Measurements from ENCODE around the gene CLIC3.

CLIC3 gene

GRCh38 chr9:136964171-136964689 is 32.1 kb downstream of the CLIC3 start:
- no peak for DNase-seq (ENCODE audit: low read depth, low spot score)

GRCh38 chr9:136963751-136964150 is 32.6 kb downstream of the CLIC3 start:
- no peak for DNase-seq (ENCODE audit: low read depth, low spot score)

- no peak for DNase-seq (ENCODE audit: low read depth, low spot score)
Measured at GRCh38 chr9:136963341-136963740, 33.0 kb downstream of the CLIC3 start.

- no peak for DNase-seq (ENCODE audit: low read depth, low spot score)
Measured at GRCh38 chr9:136962701-136963248, 33.6 kb downstream of the CLIC3 start.

GRCh38 chr9:136962163-136962562 is 34.2 kb downstream of the CLIC3 start:
- no peak for DNase-seq (ENCODE audit: low read depth, low spot score)

- no peak for DNase-seq (ENCODE audit: low read depth, low spot score)
Measured at GRCh38 chr9:136961279-136962065, 34.9 kb downstream of the CLIC3 start.

GRCh38 chr9:136960938-136961275 is 35.5 kb downstream of the CLIC3 start:
- no peak for DNase-seq (ENCODE audit: low read depth, low spot score)

GRCh38 chr9:136960212-136960937 is 36.0 kb downstream of the CLIC3 start:
- DNase-seq (ENCODE audit: low read depth, low spot score), result no peak

- DNase-seq (ENCODE audit: low read depth, low spot score), result no peak
Measured at GRCh38 chr9:136958898-136959850, 37.2 kb downstream of the CLIC3 start.

GRCh38 chr9:136958473-136958872 is 37.9 kb downstream of the CLIC3 start:
- DNase-seq (ENCODE audit: low read depth, low spot score), result no peak

- DNase-seq (ENCODE audit: low read depth, low spot score), result no peak
Measured at GRCh38 chr9:136957901-136958300, 38.5 kb downstream of the CLIC3 start.

- no peak for DNase-seq (ENCODE audit: low read depth, low spot score)
Measured at GRCh38 chr9:136957461-136957860, 38.9 kb downstream of the CLIC3 start.

GRCh38 chr9:136956604-136957003 is 39.8 kb downstream of the CLIC3 start:
- DNase-seq (ENCODE audit: low read depth, low spot score), result no peak

GRCh38 chr9:136955943-136956335 is 40.4 kb downstream of the CLIC3 start:
- no peak for DNase-seq (ENCODE audit: low read depth, low spot score)

GRCh38 chr9:136955202-136955942 is 41.0 kb downstream of the CLIC3 start:
- no peak for DNase-seq (ENCODE audit: low read depth, low spot score)

- DNase-seq (ENCODE audit: low read depth, low spot score), result no peak
Measured at GRCh38 chr9:136954270-136955083, 41.9 kb downstream of the CLIC3 start.

GRCh38 chr9:136953771-136954269 is 42.5 kb downstream of the CLIC3 start:
- DNase-seq (ENCODE audit: low read depth, low spot score), result no peak

- DNase-seq (ENCODE audit: low read depth, low spot score), result no peak
Measured at GRCh38 chr9:136952876-136953770, 43.2 kb downstream of the CLIC3 start.
